Testis (tissue), 2 donors: Measurements from ENCODE around the gene HPCA.

ENCODE experiments used
- CTCF ChIP-seq, 3 experiments: fragments of 450-650 bp in 2 of 3; fragments of 200-600 bp in 1 of 3; sonication (generic) in 1 of 3; IDR thresholded peaks; one replicate each; pipeline ENCODE4 v1.5.1; 2016 to 2019; ENCODE audit warnings: antibody characterized with exemption in 3 of 3, mild to moderate bottlenecking in 2 of 3, moderate library complexity in 1 of 3
- POLR2A ChIP-seq: fragments of 450-650 bp; IDR thresholded peaks from one replicate; pipeline ENCODE4 v1.6.1; 2017; ENCODE audit warnings: antibody characterized with exemption, mild to moderate bottlenecking, moderate library complexity

GRCh38 chr1:32855861-32856617, 30.3 kb upstream of the HPCA start:
- TF ChIP-seq CTCF (IDR thresholded peaks at IDR 0.05) (no peak), POLR2A (no peak)
